Omental fat pad (tissue), 4 donors: ENCODE measurements around the gene ST6GALNAC4. TPM values are rescaled to one million over a fixed set of nuclear protein-coding genes. Genes with fewer than 3 reads are reported as not detected.
"Not testable (repeated sequence)": the region's sequence is repeated elsewhere in the genome, so short reads cannot be mapped to it uniquely, and the experiment has no call there.

Experiments
- ATAC-seq: fragments of 150-250 bp; one replicate; pipeline ENCODE4 v1.9.1; 2016; ENCODE audit warnings: mild to moderate bottlenecking, moderate library complexity; ENCODE audit not compliant: low FRiP score
- DNase-seq: peaks from one replicate; pipeline ENCODE4 v3.0.0-alpha.2; 2019; ENCODE audit warnings: low spot score
- total RNA-seq, 4 donors: library from RNA; depleted of rRNA; stranded (reverse); fragments of >200 nt; gene quantifications; one replicate each; pipeline ENCODE4 v1.1.0, GENCODE V29; 2016
- TF ChIP-seq, protein P1 (sequence below), 3 donors: fragments of 450-650 bp; IDR thresholded peaks; one replicate each; pipeline ENCODE4 v1.5.1; 2016 to 2017; ENCODE audit warnings: antibody characterized with exemption in 3 of 3, mild to moderate bottlenecking in 3 of 3, moderate library complexity in 2 of 3

ST6GALNAC4 gene
- total RNA-seq, 4 donors from 2014 or later, result 26.6 to 78.5 (median 45.0) TPM

DNA sequence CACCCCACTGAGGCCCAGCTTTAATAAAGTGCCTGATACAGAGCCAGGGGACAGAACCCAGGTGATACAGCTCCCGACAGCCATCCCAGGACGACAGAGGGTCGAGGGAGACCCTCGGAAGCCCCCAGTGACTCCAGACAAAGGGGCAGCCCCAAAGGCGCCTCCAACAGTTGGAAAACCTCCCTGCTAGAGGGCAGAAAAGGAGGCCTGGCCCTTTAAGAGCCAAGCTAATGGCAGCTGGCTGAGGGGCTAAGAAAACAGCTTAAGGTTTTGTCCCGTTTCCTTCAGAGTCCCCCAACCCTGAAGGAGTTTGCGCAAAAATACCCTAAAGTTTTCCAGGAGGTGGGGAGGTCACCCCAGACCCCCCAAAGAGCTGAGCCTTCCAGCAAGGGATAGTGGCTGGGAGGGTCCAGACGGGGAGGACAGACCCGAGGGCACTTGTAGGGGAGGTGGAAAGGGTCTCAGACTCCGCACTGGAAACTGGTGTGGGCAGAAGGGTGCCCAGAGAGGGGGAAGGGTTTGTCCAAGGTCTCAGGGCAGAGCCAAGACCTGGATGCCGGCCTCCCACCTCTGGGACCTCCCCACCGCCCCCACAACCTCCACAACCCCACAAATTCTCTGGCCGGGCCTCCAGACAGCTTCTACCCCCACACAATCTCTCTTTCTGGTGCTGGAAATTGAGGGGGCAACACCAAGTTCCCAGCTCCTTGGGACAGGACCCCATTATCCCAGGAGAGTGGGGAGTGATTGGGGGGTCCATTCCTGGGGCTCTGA, 31.1 kb downstream of the ST6GALNAC4 start:
- TF ChIP-seq, protein P1, sequence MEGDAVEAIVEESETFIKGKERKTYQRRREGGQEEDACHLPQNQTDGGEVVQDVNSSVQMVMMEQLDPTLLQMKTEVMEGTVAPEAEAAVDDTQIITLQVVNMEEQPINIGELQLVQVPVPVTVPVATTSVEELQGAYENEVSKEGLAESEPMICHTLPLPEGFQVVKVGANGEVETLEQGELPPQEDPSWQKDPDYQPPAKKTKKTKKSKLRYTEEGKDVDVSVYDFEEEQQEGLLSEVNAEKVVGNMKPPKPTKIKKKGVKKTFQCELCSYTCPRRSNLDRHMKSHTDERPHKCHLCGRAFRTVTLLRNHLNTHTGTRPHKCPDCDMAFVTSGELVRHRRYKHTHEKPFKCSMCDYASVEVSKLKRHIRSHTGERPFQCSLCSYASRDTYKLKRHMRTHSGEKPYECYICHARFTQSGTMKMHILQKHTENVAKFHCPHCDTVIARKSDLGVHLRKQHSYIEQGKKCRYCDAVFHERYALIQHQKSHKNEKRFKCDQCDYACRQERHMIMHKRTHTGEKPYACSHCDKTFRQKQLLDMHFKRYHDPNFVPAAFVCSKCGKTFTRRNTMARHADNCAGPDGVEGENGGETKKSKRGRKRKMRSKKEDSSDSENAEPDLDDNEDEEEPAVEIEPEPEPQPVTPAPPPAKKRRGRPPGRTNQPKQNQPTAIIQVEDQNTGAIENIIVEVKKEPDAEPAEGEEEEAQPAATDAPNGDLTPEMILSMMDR (IDR thresholded peaks at IDR 0.05), result no peak
- no peak for DNase-seq
- no peak for ATAC-seq

DNA sequence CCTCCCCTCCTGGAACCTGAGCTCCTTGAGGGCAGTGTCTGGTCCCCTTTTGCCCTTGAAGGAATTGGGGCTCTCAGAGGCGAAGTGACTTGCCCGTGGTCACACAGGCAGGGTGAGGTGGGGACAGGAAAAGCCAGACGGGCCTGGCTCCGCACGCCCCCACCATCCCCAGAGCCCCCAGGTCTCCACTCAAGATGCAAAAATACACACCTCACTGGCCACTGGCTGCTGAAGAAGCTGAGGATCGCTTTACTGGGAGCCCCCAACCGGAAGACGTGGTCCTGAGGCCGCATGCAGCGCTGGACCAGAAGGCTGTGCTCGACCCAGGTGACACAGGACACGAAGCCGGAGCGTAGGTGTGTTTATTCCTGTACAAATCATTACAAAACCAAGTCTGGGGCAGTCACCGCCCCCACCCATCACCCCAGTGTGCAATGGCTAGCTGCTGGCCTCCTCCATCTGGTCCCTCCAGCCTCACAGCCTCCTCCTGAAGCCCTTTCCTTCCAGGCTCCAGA, 31.8 kb downstream of the ST6GALNAC4 start:
- DNase-seq (no peak), ATAC-seq (no peak)
- TF ChIP-seq, protein P1 (IDR thresholded peaks at IDR 0.05), result no peak

- TF ChIP-seq, protein P1 (IDR thresholded peaks at IDR 0.05), result no peak
- ATAC-seq (no peak), DNase-seq (no peak)
Measured at GRCh38 chr9:127884427-127884911, 32.4 kb downstream of the ST6GALNAC4 start.

DNA sequence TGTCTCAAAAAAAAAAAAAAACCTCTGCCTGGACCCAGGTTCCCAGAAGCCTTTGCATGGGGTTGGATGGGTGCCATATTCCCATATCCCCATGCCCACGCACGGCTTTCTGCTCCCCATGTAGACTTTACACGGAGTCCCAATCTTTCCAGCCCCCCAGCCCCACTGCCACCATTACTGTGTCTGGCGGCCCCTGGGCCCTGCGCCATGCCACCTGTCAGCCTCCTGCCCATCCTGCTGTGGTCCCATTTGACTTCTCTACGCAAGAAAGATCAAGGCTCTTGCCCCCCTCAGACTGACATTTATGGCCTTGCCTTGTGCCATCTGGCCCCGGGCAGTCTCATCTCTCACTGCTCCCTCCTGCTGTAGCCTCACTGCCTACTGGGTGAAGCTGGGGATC, 32.9 kb downstream of the ST6GALNAC4 start:
- no peak for DNase-seq
- ATAC-seq, result no peak
- TF ChIP-seq, protein P1 (IDR thresholded peaks at IDR 0.05), result no peak

- ATAC-seq, DNase-seq: not testable (repeated sequence)
Measured at GRCh38 chr9:127881715-127882114, 35.1 kb downstream of the ST6GALNAC4 start.

DNA sequence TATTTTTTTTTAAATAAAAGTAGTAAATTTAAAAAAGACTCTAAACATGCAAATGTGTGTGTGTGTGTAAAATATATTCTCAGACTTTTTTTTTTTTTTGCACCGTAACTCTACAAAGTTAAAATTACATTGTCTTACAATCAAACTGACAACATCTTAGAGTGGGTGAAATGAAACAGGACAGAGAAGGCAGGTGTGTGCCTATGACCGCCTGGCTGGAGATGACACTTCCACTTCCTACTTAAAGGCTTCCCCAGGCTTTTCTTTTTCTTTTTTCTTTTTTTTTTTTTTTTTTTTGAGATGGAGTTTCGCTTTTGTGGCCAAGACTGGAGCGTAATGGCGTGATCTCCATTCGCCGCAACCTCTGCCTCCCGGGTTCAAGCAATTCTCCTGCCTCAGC, 36.7 kb downstream of the ST6GALNAC4 start:
- ATAC-seq (no peak), DNase-seq (no peak)
- TF ChIP-seq, protein P1 (IDR thresholded peaks at IDR 0.05), result no peak

- DNase-seq (no peak), ATAC-seq (no peak)
- TF ChIP-seq, protein P1 (IDR thresholded peaks at IDR 0.05), result no peak
Measured at GRCh38 chr9:127878652-127879390, 38.0 kb downstream of the ST6GALNAC4 start.
